ENCODE results near the gene ARL14EP.

Gene ARL14EP

DNA sequence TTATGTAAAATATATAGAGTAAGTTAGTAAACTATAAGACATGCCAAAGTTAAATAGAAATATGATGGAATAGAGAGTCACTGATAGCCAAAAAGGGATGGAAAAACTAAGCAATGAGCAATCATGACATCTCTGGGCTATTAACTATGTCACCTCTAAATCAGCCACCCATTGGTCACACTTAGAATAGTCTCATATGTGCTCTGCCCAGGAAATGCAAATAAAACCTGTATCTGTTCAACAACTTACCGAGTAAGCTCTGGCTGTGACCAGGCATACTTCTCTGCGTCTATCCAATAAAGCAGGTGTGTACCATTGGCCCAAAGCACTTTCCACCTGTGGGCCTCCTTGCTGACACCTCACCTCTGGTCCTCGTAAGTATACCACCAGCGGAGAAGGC is 1.6 kb upstream of the ARL14EP start:
- TF ChIP-seq EZH2 (IDR thresholded peaks at IDR 0.05; ENCODE audit: borderline replicate concordance, low read length): no peak
- TF ChIP-seq, protein P1, sequence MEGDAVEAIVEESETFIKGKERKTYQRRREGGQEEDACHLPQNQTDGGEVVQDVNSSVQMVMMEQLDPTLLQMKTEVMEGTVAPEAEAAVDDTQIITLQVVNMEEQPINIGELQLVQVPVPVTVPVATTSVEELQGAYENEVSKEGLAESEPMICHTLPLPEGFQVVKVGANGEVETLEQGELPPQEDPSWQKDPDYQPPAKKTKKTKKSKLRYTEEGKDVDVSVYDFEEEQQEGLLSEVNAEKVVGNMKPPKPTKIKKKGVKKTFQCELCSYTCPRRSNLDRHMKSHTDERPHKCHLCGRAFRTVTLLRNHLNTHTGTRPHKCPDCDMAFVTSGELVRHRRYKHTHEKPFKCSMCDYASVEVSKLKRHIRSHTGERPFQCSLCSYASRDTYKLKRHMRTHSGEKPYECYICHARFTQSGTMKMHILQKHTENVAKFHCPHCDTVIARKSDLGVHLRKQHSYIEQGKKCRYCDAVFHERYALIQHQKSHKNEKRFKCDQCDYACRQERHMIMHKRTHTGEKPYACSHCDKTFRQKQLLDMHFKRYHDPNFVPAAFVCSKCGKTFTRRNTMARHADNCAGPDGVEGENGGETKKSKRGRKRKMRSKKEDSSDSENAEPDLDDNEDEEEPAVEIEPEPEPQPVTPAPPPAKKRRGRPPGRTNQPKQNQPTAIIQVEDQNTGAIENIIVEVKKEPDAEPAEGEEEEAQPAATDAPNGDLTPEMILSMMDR (IDR thresholded peaks at IDR 0.05; ENCODE audit: low read length): no peak
- Histone ChIP-seq H2AFZ (ENCODE audit: low read length) (no peak overlapping the region), H3K79me2 (ENCODE audit: insufficient read depth, low read length) (peaks cover 32% of the 10 kb centered on the region), H3K9me2 (ENCODE audit: low read depth, low read length) (no peaks in the 10 kb centered on the region), H3K9ac (ENCODE audit: low read length) (no peak overlapping the region), H3F3A (ENCODE audit: insufficient read depth, low read length) (no peaks in the 10 kb centered on the region), H4K20me1 (ENCODE audit: insufficient read depth, low read length) (no peaks in the 10 kb centered on the region), H3K4me3 (ENCODE audit: low read depth, low read length, poor library complexity, severe bottlenecking) (no peak overlapping the region), H3K27ac (ENCODE audit: low read depth, low read length, poor library complexity, severe bottlenecking) (no peak overlapping the region), H3K27me3 (ENCODE audit: insufficient read depth, low read length) (no peaks in the 10 kb centered on the region), H3K4me2 (ENCODE audit: low read length) (no peak overlapping the region), H3K9me3 (ENCODE audit: low read length) (no peaks in the 10 kb centered on the region), H3K4me1 (ENCODE audit: insufficient read depth, low read length, severe bottlenecking) (peaks cover 35% of the 10 kb centered on the region), H3K36me3 (ENCODE audit: insufficient read depth, low read length) (peaks cover 10% of the 10 kb centered on the region; the same call in 1 of the 2 replicates)

DNA sequence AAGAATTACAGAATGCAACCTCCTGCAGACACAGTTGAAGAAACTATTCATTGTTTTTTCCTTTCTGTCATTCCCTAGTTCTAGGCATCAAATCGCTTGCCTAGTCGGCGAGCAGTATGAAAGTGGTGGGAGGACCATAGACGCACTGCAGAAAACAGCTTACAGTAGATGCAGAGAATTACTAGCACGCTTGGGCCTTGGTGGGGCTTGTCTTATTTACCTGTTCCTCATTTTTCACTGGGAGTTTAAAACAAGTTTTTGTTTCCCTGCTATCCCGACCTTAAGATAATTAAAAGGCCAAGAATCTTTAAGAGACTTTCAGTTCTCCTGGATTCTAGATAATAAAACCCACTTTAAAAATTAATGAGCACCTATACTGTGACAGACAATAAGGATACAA is 713 bp upstream of the ARL14EP start:
- no peak for TF ChIP-seq EZH2 (IDR thresholded peaks at IDR 0.05; ENCODE audit: borderline replicate concordance, low read length)
- TF ChIP-seq, protein P1 (IDR thresholded peaks at IDR 0.05; ENCODE audit: low read length): no peak
- peaks cover 19% of the 10 kb centered on the region for H3K36me3 ChIP-seq (ENCODE audit: insufficient read depth, low read length)
- H2AFZ ChIP-seq (ENCODE audit: low read length): peak overlapping the region; percentile 38; the same call in 1 of the 2 replicates
- H3K9me3 ChIP-seq (ENCODE audit: low read length): no peaks in the 10 kb centered on the region
- peak overlapping the region; percentile 86 for H3K27ac ChIP-seq (ENCODE audit: low read depth, low read length, poor library complexity, severe bottlenecking)
- H4K20me1 ChIP-seq (ENCODE audit: insufficient read depth, low read length): no peaks in the 10 kb centered on the region
- H3K27me3 ChIP-seq (ENCODE audit: insufficient read depth, low read length): no peaks in the 10 kb centered on the region
- no peaks in the 10 kb centered on the region for H3K9me2 ChIP-seq (ENCODE audit: low read depth, low read length)
- peak overlapping the region; percentile 87 for H3K4me3 ChIP-seq (ENCODE audit: low read depth, low read length, poor library complexity, severe bottlenecking)
- peak overlapping the region; percentile 98 for H3K4me2 ChIP-seq (ENCODE audit: low read length)
- H3K4me1 ChIP-seq (ENCODE audit: insufficient read depth, low read length, severe bottlenecking): peaks cover 44% of the 10 kb centered on the region
- H3K79me2 ChIP-seq (ENCODE audit: insufficient read depth, low read length): peaks cover 41% of the 10 kb centered on the region
- no peaks in the 10 kb centered on the region for H3F3A ChIP-seq (ENCODE audit: insufficient read depth, low read length)
- peak overlapping the region; percentile 89 for H3K9ac ChIP-seq (ENCODE audit: low read length)

DNA sequence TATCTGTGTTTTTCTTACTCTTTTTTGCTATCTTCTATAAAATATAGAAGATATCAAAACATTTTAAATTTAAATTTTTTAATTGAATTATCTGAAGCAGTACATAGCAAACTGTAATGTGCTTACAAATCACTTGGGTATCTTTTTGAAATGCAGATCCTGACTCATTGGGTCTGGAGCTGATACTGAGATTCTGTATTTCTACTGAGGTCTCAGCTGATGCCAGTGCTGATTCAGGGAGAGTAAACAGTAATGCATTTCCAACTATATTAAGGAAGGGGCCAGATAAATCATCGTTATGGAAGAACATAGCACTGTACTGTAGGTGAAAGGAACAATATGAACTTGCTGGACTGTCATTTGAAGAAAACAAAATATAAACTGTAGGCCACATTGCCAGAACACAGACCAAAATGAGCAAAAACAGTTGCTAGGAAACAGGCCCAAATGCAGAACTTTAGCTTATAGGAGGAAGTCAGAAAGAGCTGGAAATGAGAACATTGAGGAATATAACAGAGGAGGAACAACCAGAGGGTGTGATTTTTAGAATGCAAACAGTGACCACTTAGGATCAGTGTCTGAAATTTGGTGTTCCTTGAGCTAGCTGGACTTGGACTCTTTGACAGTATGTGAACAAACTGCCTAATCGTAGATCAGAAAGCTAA is 3.3 kb downstream of the ARL14EP start:
- H4K20me1 ChIP-seq (ENCODE audit: insufficient read depth, low read length): no peaks in the 10 kb centered on the region
- H3K4me3 ChIP-seq (ENCODE audit: low read depth, low read length, poor library complexity, severe bottlenecking): peak overlapping the region; percentile 87
- peaks cover 52% of the 10 kb centered on the region for H3K36me3 ChIP-seq (ENCODE audit: insufficient read depth, low read length)
- no peaks in the 10 kb centered on the region for H3K27me3 ChIP-seq (ENCODE audit: insufficient read depth, low read length)
- peak overlapping the region; percentile 86 for H3K27ac ChIP-seq (ENCODE audit: low read depth, low read length, poor library complexity, severe bottlenecking)
- H3F3A ChIP-seq (ENCODE audit: insufficient read depth, low read length): no peaks in the 10 kb centered on the region
- no peaks in the 10 kb centered on the region for H3K9me3 ChIP-seq (ENCODE audit: low read length)
- H2AFZ ChIP-seq (ENCODE audit: low read length): no peak overlapping the region
- peaks cover 81% of the 10 kb centered on the region for H3K79me2 ChIP-seq (ENCODE audit: insufficient read depth, low read length)
- H3K4me2 ChIP-seq (ENCODE audit: low read length): peak overlapping the region; percentile 98
- H3K9me2 ChIP-seq (ENCODE audit: low read depth, low read length): no peaks in the 10 kb centered on the region
- TF ChIP-seq EZH2 (IDR thresholded peaks at IDR 0.05; ENCODE audit: borderline replicate concordance, low read length): no peak
- TF ChIP-seq, protein P1 (IDR thresholded peaks at IDR 0.05; ENCODE audit: low read length): no peak
- peaks cover 61% of the 10 kb centered on the region for H3K4me1 ChIP-seq (ENCODE audit: insufficient read depth, low read length, severe bottlenecking)
- peak overlapping the region; percentile 31 for H3K9ac ChIP-seq (ENCODE audit: low read length)

Data from OCI-LY1 (cell line).